ENCODE data around the gene RPH3AL. TPM values are rescaled to one million over a fixed set of nuclear protein-coding genes. Genes with fewer than 3 reads are reported as not detected.

Gene RPH3AL
- total RNA-seq, 1 experiment from 2014 or later, result 26.0 TPM

DNA sequence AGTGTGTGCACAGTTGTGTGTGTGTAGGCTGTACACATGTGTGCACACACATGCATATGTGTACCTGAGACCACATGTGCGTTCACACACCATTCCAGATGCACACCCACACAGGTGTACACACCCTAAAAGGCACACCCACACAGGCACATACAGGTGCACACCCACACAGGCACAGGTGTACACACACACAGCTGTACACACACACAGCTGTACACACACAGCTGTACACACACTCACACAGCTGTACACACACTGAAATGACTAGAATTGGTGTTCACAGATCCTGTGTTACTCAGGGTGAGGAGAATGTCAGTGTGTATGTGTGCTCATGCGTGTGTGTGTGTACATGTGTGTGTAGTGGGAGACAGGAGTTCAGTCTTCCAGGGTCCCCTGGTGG is 155.3 kb downstream of the RPH3AL start:
- Histone ChIP-seq H4K20me1 (ENCODE audit: insufficient read depth) (0 out of 2 replicates have a peak, but pooled peaks cover 3% of the 10 kb centered on the region), H3K27me3 (ENCODE audit: insufficient read depth, low read depth) (peaks cover 77% of the 10 kb centered on the region), H3K4me3 (no peak overlapping the region), H3K79me2 (ENCODE audit: low read depth) (no peaks in the 10 kb centered on the region), H3F3A (ENCODE audit: insufficient read depth, low read depth) (no peaks in the 10 kb centered on the region), H3K9me2 (ENCODE audit: insufficient read depth) (no peaks in the 10 kb centered on the region), H3K36me3 (ENCODE audit: low read depth) (no peaks in the 10 kb centered on the region), H3K27ac (no peak overlapping the region), H2AFZ (no peak overlapping the region), H3K9me3 (ENCODE audit: insufficient read depth, low read depth) (no peaks in the 10 kb centered on the region), H3K4me2 (no peak overlapping the region), H3K4me1 (replicated peaks; ENCODE audit: insufficient read depth) (no peaks in the 10 kb centered on the region)
- ChIA-PET POLR2A (ENCODE audit: unreplicated experiment) (interaction anchor here (0.6 kb wide), 1 partner anchor 14 kb away, joined by 3 read pairs; no protein-coding TSS in a partner anchor), CTCF (no interaction called here)
- TF ChIP-seq, protein P1, sequence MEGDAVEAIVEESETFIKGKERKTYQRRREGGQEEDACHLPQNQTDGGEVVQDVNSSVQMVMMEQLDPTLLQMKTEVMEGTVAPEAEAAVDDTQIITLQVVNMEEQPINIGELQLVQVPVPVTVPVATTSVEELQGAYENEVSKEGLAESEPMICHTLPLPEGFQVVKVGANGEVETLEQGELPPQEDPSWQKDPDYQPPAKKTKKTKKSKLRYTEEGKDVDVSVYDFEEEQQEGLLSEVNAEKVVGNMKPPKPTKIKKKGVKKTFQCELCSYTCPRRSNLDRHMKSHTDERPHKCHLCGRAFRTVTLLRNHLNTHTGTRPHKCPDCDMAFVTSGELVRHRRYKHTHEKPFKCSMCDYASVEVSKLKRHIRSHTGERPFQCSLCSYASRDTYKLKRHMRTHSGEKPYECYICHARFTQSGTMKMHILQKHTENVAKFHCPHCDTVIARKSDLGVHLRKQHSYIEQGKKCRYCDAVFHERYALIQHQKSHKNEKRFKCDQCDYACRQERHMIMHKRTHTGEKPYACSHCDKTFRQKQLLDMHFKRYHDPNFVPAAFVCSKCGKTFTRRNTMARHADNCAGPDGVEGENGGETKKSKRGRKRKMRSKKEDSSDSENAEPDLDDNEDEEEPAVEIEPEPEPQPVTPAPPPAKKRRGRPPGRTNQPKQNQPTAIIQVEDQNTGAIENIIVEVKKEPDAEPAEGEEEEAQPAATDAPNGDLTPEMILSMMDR (conservative IDR thresholded peaks at IDR 0.05), result no peak
- no peak for TF ChIP-seq EZH2 (IDR thresholded peaks at IDR 0.05; ENCODE audit: low read depth)
- DNase-seq, result no peak
- no TSS peak for BruUV-seq (replicated peaks)
- intact Hi-C loops (cut with micrococcal nuclease; ENCODE audit: unreplicated experiment), result no loop called here

DNA sequence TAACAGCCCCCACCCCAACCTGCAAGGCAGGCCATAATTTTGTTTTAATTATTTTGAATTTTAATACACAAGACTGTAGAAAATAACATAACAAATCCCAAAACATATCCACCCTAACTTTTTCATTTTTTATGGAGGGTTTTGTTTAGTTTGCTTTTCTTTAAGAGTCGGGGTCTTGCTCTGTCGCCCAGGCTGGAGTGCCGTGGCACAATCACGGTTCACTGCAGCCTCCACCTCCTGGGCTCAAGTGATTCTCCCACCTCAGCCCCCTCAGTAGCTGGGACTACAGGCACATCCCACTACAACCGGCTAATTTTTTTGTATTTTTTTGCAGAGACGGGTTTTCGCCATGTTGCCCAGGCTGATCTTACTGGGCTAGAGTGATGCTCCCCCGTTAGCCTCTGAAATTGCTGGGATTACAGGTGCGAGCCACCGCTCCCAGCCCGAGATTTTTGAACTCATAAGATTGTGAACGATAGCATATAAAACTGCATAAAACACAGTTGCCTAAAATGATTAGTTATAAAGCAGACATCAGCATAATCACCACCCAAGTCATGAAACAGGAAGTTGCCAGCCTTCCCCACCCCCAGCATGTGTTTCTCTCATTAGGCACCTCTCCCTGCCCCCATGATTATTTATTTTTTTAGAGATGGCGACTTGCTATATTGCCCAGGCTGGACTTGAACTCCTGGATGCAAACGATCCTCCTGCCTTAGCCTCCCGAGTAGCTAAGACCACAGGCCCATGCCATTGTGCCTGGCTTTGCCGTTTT is 157.6 kb downstream of the RPH3AL start:
- H3K79me2 ChIP-seq (ENCODE audit: low read depth), result no peaks in the 10 kb centered on the region
- no peaks in the 10 kb centered on the region for H3F3A ChIP-seq (ENCODE audit: insufficient read depth, low read depth)
- no peak for DNase-seq
- H3K4me2 ChIP-seq, result no peak overlapping the region
- H3K9me3 ChIP-seq (ENCODE audit: insufficient read depth, low read depth), result no peaks in the 10 kb centered on the region
- no peaks in the 10 kb centered on the region for H3K4me1 ChIP-seq (replicated peaks; ENCODE audit: insufficient read depth)
- TF ChIP-seq, protein P1 (conservative IDR thresholded peaks at IDR 0.05), result no peak
- no peak for TF ChIP-seq EZH2 (IDR thresholded peaks at IDR 0.05; ENCODE audit: low read depth)
- POLR2A ChIA-PET (ENCODE audit: unreplicated experiment), result no interaction called here
- H3K36me3 ChIP-seq (ENCODE audit: low read depth), result no peaks in the 10 kb centered on the region
- no peak overlapping the region for H2AFZ ChIP-seq
- no peak overlapping the region for H3K4me3 ChIP-seq
- H3K9me2 ChIP-seq (ENCODE audit: insufficient read depth), result no peaks in the 10 kb centered on the region
- H3K27me3 ChIP-seq (ENCODE audit: insufficient read depth, low read depth), result peaks cover 66% of the 10 kb centered on the region
- intact Hi-C loops (cut with micrococcal nuclease; ENCODE audit: unreplicated experiment), result no loop called here
- no TSS peak for BruUV-seq (replicated peaks)
- no peak overlapping the region for H3K27ac ChIP-seq
- CTCF ChIA-PET, result no interaction called here
- no peaks in the 10 kb centered on the region for H4K20me1 ChIP-seq (ENCODE audit: insufficient read depth)

DNA sequence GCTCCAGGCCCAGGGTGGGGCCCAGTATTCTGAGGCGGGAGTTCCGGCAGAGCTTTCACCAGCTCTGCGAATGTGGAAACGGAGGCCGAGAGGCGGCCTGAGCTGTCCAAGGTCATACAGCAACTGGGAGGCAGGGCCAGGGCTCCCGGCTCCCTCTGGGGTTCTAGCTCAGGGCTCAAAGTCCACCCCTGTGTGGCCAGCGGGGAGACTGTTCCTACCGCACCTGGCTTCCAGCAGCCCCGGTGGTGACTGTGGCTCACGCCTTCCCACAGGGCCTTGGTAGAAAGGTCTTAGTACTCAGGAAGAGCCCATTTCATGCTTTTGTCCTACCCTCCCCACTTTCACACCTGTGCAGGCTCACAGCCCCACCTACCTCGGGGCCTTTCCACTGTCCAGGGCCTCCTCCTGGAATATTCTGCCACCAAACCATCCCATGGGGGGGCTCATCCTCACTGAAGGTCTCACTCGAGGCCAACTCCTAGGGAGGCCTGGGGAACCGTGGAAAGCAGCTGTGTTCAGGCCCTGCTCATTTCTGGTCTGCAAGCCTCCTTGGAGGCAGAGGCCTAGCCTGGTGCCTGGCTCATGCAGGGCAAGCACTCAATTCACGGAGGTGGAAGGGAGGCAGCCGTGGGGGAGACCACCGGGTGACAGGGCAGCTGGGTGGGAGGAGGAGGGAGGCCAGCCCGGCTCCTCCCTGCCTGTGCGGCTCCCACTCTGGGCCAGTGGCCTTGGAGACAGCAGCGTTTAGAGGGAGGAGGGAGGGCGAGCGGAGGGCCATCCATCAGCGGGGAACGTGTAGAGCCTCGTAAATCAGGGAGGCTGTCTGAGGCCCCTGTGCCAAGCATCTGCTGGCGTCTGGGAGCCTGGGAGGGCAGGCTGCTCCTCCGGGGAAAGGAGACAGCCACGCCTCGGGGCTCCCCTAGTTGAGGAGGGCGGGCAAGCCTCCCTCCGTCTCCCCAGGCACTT is 158.5 kb downstream of the RPH3AL start:
- Histone ChIP-seq H3K4me1 (replicated peaks; ENCODE audit: insufficient read depth) (no peaks in the 10 kb centered on the region), H3K27ac (no peak overlapping the region), H3K4me2 (no peak overlapping the region), H3K4me3 (no peak overlapping the region), H3K9me3 (ENCODE audit: insufficient read depth, low read depth) (no peaks in the 10 kb centered on the region), H3K36me3 (ENCODE audit: low read depth) (no peaks in the 10 kb centered on the region), H3K27me3 (ENCODE audit: insufficient read depth, low read depth) (peaks cover 62% of the 10 kb centered on the region), H4K20me1 (ENCODE audit: insufficient read depth) (no peaks in the 10 kb centered on the region), H2AFZ (no peak overlapping the region), H3F3A (ENCODE audit: insufficient read depth, low read depth) (no peaks in the 10 kb centered on the region), H3K9me2 (ENCODE audit: insufficient read depth) (no peaks in the 10 kb centered on the region), H3K79me2 (ENCODE audit: low read depth) (no peaks in the 10 kb centered on the region)
- intact Hi-C loops (cut with micrococcal nuclease; ENCODE audit: unreplicated experiment), result no loop called here
- CTCF ChIA-PET, result no interaction called here
- no peak for TF ChIP-seq EZH2 (IDR thresholded peaks at IDR 0.05; ENCODE audit: low read depth)
- TF ChIP-seq, protein P1 (conservative IDR thresholded peaks at IDR 0.05), result no peak
- no TSS peak for BruUV-seq (replicated peaks)
- POLR2A ChIA-PET (ENCODE audit: unreplicated experiment), result no interaction called here
- no peak for DNase-seq
